Measurements from ENCODE around the gene RASGRP2.

DNA sequence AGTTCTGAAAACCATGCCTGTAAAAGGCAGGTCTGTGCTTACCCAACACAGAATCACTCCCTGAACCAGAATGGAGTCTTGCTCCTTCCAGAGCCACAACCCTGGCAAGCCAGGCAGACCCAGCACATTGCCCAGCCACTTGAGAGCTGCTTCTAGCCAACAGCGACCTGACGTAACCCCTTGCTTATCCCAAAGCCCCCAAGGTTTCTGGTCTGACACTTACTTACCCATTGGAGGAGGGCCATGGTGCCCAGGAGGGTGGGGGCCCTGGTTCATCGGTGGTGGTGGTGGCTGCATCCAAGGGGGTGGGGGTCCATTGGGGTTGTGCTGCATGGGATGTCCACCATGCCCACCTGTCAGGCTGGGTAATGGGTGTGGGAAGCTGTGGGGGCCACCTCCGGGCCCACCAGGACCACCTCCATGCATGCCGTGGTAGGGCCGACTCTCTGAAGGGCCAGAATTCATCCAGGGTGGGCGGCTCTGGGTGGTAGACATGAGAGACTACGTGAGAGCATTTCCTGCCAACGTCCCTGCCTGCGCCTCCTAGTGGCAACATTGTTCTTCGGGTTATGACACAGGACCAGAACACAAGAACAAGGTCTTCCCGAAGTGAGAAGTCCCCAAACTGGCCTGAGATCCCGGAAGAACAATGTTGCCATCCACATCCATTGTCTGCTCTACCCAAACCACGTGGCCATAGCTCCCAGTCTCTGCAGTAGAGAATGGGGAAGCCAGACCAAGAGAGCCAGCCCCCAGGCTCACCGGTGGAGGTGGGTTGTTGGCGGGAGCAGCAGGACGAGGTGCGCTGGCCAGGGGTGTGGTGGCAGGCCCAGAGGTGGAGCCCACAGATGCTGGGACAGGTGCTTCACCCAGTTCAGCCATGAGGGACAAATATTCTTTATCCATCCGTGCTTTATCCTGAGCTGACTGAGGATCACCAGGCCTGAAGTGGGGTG, 23.7 kb upstream of the RASGRP2 start:
- TF ChIP-seq, protein P1, sequence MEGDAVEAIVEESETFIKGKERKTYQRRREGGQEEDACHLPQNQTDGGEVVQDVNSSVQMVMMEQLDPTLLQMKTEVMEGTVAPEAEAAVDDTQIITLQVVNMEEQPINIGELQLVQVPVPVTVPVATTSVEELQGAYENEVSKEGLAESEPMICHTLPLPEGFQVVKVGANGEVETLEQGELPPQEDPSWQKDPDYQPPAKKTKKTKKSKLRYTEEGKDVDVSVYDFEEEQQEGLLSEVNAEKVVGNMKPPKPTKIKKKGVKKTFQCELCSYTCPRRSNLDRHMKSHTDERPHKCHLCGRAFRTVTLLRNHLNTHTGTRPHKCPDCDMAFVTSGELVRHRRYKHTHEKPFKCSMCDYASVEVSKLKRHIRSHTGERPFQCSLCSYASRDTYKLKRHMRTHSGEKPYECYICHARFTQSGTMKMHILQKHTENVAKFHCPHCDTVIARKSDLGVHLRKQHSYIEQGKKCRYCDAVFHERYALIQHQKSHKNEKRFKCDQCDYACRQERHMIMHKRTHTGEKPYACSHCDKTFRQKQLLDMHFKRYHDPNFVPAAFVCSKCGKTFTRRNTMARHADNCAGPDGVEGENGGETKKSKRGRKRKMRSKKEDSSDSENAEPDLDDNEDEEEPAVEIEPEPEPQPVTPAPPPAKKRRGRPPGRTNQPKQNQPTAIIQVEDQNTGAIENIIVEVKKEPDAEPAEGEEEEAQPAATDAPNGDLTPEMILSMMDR (IDR thresholded peaks at IDR 0.05 in 8 of 11, conservative IDR thresholded peaks at IDR 0.05 in 3 of 11): peak; percentile 54 to 84 (median 81)
- TF ChIP-seq POLR2A (IDR thresholded peaks at IDR 0.05): no peak
- peak; percentile 60 to 72 (median 71) for TF ChIP-seq POLR2AphosphoS5 (IDR thresholded peaks at IDR 0.05)

Measured in spleen (tissue), 7 donors.